Muscle of leg (tissue), 11 donors: ENCODE measurements around the gene RADX. TPM values are rescaled to one million over a fixed set of nuclear protein-coding genes. Genes with fewer than 3 reads are reported as not detected.
A peak's percentile ranks its signal among the peaks of the same experiment; 100 is the strongest.

ENCODE experiments used
- DNase-seq: peaks from one replicate; pipeline ENCODE4 v3.0.0; 2013
- H3K27ac ChIP-seq: one replicate; pipeline ENCODE4 v1.5.1; 2013; ENCODE audit warnings: mild to moderate bottlenecking, low read length, control low read depth
- H3K27me3 ChIP-seq: one replicate; pipeline ENCODE4 v1.6.1; 2013; ENCODE audit warnings: low read length; ENCODE audit not compliant: control insufficient read depth, insufficient read depth
- H3K36me3 ChIP-seq: one replicate; pipeline ENCODE4 v1.6.1; 2013; ENCODE audit warnings: low read length; ENCODE audit not compliant: control insufficient read depth, insufficient read depth
- H3K4me1 ChIP-seq: one replicate; pipeline ENCODE4 v1.6.1; 2013; ENCODE audit warnings: low read length; ENCODE audit not compliant: control insufficient read depth, insufficient read depth
- H3K4me3 ChIP-seq: one replicate; pipeline ENCODE4 v1.5.1; 2013; ENCODE audit warnings: low read length, control low read depth
- H3K9me3 ChIP-seq: replicated peaks from 2 replicates; pipeline ENCODE4 v1.6.1; 2013; ENCODE audit warnings: low read depth, low read length; ENCODE audit not compliant: control insufficient read depth
- WGBS: methylation state at CpG from one replicate; pipeline ENCODE4 v1.1.5; 2013; ENCODE audit warnings: missing lambda C conversion rate; ENCODE audit not compliant: insufficient coverage; 5-methylcytosine and 5-hydroxymethylcytosine counted together
- polyA plus RNA-seq, 8 donors: library from polyadenylated mRNA; unstranded; fragments of 120-200 nt; gene quantifications; one replicate each; pipeline versions ENCODE4 v1.2.1 to v1.2.3, GENCODE V29; 2013; ENCODE audit warnings: inconsistent platforms in 1 of 8, low replicate concordance in 1 of 8; ENCODE audit not compliant: insufficient read length in 8 of 8, insufficient read depth in 1 of 8
- total RNA-seq: library from RNA; stranded (reverse); fragments of 120-200 nt; gene quantifications from one replicate; pipeline ENCODE4 v1.2.4, GENCODE V29; 2013

The RADX gene
- total and polyA plus RNA-seq, 9 donors, result 2.2 to 3.4 (median 2.5) TPM

DNA sequence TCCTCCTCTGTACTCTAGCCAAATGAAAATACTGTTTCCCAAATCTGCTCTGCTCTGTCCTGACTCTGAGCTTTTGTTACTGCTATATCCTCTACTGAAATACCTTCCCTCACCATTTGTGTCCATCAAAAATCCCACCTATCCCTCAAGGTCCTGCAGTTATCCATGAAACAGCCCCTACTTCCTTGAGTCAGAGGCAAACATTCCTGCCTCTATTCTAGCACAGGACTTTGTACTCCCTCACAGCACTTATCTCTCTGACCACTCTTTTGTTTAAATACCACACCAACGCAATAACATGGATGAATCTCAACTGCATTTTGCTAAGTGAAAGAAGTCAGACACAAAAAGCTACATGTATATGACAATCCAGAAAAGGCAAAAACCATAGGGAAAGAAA, 104.2 kb downstream of the RADX start:
- no CpG with 5 or more reads among the region's 1 CpG for WGBS
- Histone ChIP-seq H3K4me1 (no peaks in the 10 kb centered on the region), H3K27me3 (peaks cover 5% of the 10 kb centered on the region), H3K36me3 (no peaks in the 10 kb centered on the region), H3K4me3 (no peak overlapping the region), H3K9me3 (no peaks in the 10 kb centered on the region), H3K27ac (no peak overlapping the region)
- DNase-seq, result no peak

DNA sequence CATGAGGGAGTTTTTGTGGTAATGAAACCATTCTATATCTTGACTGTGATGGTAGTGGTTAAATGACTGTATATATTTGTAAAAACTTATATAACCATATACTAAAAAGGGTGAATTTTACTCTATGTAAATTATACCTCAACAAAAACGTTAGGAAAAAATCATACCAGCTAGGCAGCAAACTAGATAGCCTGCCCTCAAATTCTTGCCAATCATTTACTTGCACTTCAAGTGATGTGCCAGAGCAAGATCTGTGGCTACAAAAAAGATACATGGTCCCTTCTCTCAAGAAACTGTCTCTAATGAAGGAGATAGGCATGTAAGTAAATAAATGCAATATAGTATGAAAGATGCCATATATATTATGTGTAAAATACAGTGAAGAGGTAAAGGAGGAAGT, 104.7 kb downstream of the RADX start:
- Histone ChIP-seq H3K4me3 (no peak overlapping the region), H3K27me3 (peaks cover 5% of the 10 kb centered on the region), H3K9me3 (no peaks in the 10 kb centered on the region), H3K4me1 (no peaks in the 10 kb centered on the region), H3K27ac (no peak overlapping the region), H3K36me3 (no peaks in the 10 kb centered on the region)
- WGBS, result no CpG with 5 or more reads among the region's 1 CpG
- no peak for DNase-seq

DNA sequence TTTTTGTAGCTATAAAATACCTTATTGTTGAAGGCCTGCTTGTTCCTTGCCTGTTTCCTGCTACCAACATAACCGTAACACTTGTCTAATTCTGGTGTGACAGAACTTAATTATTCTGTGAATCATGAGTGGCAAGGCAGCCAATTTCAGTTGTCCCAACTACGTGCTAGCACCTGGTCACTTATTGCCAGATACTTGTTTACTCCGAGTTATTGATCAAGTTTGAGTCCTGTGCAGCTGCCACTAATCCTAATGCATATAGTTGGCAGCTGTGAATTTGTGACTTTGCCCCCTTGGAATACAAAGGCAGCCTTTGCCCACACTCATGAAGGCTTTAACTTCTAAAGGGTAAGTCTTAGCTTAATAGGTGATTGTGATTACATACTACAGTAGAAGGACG, 106.9 kb downstream of the RADX start:
- Histone ChIP-seq H3K27me3 (peaks cover 7% of the 10 kb centered on the region), H3K9me3 (no peaks in the 10 kb centered on the region), H3K27ac (no peak overlapping the region), H3K4me3 (no peak overlapping the region), H3K36me3 (no peaks in the 10 kb centered on the region), H3K4me1 (no peaks in the 10 kb centered on the region)
- no peak for DNase-seq
- WGBS, result 90% methylated on average over 2 of the region's 4 CpGs

DNA sequence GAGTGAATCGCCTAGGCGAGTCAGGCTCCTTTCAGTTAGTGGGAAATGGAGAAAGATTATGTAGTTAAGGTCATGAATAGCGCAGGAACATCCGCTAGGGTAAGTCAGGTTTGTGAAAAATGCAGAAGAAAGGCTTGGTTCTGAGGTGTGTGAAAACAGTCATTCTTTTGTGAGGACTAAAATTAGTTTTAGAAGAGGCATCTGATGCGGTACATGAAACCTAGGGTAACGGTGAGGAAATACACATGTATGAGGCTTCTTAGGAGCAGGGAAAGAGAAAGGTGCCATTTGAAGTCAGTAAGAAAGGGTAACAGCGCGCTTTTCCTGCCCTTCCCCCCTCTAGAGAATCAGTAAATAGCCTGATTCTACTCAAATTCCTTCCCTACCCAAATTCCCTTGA, 114.2 kb downstream of the RADX start:
- Histone ChIP-seq H3K4me3 (no peak overlapping the region), H3K9me3 (no peaks in the 10 kb centered on the region), H3K27me3 (peaks cover 21% of the 10 kb centered on the region), H3K27ac (no peak overlapping the region), H3K4me1 (peaks cover 3% of the 10 kb centered on the region), H3K36me3 (no peaks in the 10 kb centered on the region)
- DNase-seq, result no peak
- 22% methylated on average over 6 of the region's 8 CpGs for WGBS

DNA sequence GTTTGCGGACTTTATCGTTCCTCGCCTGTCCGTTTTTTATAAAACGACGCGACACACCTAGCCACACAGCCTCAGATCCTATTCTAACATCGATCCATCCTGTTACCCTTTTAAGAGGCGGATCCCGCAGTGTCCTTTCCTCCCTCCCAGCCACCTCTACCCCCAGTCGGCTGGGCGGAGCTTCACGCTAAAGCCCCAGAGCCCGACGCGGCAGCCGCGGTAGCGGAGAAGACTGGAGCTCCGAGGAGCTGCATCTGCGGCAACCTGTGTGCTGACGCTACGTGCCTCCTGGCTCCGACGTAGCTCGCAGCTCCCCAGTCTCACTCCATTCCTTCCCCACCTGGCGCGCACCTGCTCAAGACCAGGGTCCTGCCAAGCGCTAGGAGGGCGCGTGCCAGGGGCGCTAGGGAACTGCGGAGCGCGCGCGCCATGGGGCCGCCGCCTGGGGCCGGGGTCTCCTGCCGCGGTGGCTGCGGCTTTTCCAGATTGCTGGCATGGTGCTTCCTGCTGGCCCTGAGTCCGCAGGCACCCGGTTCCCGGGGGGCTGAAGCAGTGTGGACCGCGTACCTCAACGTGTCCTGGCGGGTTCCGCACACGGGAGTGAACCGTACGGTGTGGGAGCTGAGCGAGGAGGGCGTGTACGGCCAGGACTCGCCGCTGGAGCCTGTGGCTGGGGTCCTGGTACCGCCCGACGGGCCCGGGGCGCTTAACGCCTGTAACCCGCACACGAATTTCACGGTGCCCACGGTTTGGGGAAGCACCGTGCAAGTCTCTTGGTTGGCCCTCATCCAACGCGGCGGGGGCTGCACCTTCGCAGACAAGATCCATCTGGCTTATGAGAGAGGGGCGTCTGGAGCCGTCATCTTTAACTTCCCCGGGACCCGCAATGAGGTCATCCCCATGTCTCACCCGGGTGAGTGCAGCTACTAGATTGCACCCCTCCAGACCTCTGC, 115.0 kb downstream of the RADX start, which contains the start of gene RNF128:
Gene RNF128 (plus strand): TSS at position 217 of the 953 bp plus-strand sequence. CDS start 213 bp downstream, at position 430.
- no peak within 1 kb of the TSS for H3K27ac ChIP-seq
- H3K4me3 ChIP-seq, result peak within 1 kb of the TSS; percentile 13
- H3K4me1 ChIP-seq, result peaks cover 3% of the 10 kb centered on the region
- no peaks in the 10 kb centered on the region for H3K36me3 ChIP-seq
- 24% methylated on average over 79 of the region's 79 CpGs for WGBS
- peaks cover 21% of the 10 kb centered on the region for H3K27me3 ChIP-seq
- no peaks in the 10 kb centered on the region for H3K9me3 ChIP-seq
- peak; percentile 3 for DNase-seq

DNA sequence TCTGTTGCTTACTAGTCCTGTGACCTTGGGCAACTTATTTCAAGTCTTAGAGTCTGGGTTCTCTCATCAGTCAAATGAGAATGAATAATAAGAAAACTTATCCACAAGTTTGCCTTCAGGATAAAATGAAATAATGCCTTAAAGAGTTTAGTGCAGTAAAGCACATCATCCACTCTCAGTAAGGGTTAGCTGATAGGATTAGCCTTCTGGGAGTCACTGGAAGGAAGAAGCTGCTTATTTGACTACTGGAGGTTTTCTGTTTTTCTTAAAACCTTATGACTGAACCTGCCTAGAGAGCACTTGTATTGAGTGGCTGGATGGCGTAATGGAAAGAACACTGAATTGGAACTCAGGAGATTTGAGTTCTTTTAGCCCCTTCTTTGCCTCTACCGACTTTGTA, 116.6 kb downstream of the RADX start:
- Histone ChIP-seq H3K4me1 (peaks cover 3% of the 10 kb centered on the region), H3K9me3 (no peaks in the 10 kb centered on the region), H3K27ac (no peak overlapping the region), H3K4me3 (no peak overlapping the region), H3K36me3 (no peaks in the 10 kb centered on the region), H3K27me3 (peaks cover 17% of the 10 kb centered on the region)
- DNase-seq, result no peak
- WGBS, result no CpG with 5 or more reads among the region's 2 CpGs

Other genes starting within 250 kb of the RADX start
- 0.09 TPM for gene RNF128, start 114.7 kb downstream of the RADX start, total RNA-seq
- 1 to 10 TPM in 2 of 8 donors, under 1 TPM in 4, not detected in 2; 0.07 to 4.5 (median 0.54) TPM for gene RNF128, start 114.7 kb downstream of the RADX start, polyA plus RNA-seq
- gene TBC1D8B, start 190.7 kb downstream of the RADX start, total RNA-seq, result 7.3 TPM
- 1 to 10 TPM; 3.5 to 7.0 (median 4.9) TPM for gene TBC1D8B, start 190.7 kb downstream of the RADX start, polyA plus RNA-seq